K562 (cell line): ENCODE results near the gene MYL4. TPM values are rescaled to one million over a fixed set of nuclear protein-coding genes. Genes with fewer than 3 reads are reported as not detected.
A peak's percentile ranks its signal among the peaks of the same experiment; 100 is the strongest.

Experiments used
- BCOR ChIP-seq: fragments of 450-650 bp; IDR thresholded peaks from 2 replicates; pipeline ENCODE4 v1.6.1; 2016
- BRD9 ChIP-seq: fragments of 450-650 bp; IDR thresholded peaks from 2 replicates; pipeline ENCODE4 v1.6.1; 2018; ENCODE audit warnings: low read depth; ENCODE audit not compliant: partially characterized antibody
- CC2D1A ChIP-seq: fragments of 450-650 bp; IDR thresholded peaks from 2 replicates; pipeline ENCODE4 v1.6.1; 2017; ENCODE audit warnings: mild to moderate bottlenecking
- CTCF ChIP-seq, 3 experiments: IDR thresholded peaks in 2 of 3; conservative IDR thresholded peaks in 1 of 3; 2 replicates each; pipeline ENCODE4 v1.5.1; 2011 to 2012; ENCODE audit warnings: low read length in 3 of 3, mild to moderate bottlenecking in 3 of 3, control low read depth in 2 of 3, improper control_type of control experiment in 1 of 3, inconsistent platforms in 1 of 3, low read depth in 1 of 3, mixed read lengths in 1 of 3, moderate library complexity in 1 of 3; ENCODE audit not compliant: insufficient read depth in 2 of 3
- HMG20B ChIP-seq: fragments of 250-450 bp; sonication (Bioruptor Pico); IDR thresholded peaks from 2 replicates; pipeline ENCODE4 v1.5.0; 2021; ENCODE audit warnings: mild to moderate bottlenecking
- JUND ChIP-seq, 2 experiments: IDR thresholded peaks; 2 replicates in 1 of 2; 3 replicates in 1 of 2; pipeline ENCODE4 v1.6.1; 2011; ENCODE audit warnings: borderline replicate concordance in 2 of 2, low read depth in 2 of 2, low read length in 2 of 2, improper control_type of control experiment in 1 of 2, missing biosample characterization in 1 of 2, missing genetic modification characterization in 1 of 2, missing genetic modification reagents in 1 of 2
- LEF1 ChIP-seq: fragments of 450-650 bp; IDR thresholded peaks from 2 replicates; pipeline ENCODE4 v1.6.1; 2016; ENCODE audit warnings: mild to moderate bottlenecking
- NR0B1 ChIP-seq: fragments of 450-650 bp; IDR thresholded peaks from one replicate; pipeline ENCODE4 v1.6.1; 2018; ENCODE audit warnings: mild to moderate bottlenecking, moderate library complexity; ENCODE audit not compliant: partially characterized antibody
- NR1H2 ChIP-seq: sonication (generic); formaldehyde crosslinking; IDR thresholded peaks from 2 replicates; pipeline ENCODE4 v1.4.0; 2020; ENCODE audit warnings: mild to moderate bottlenecking, missing genetic modification reagents
- POLR2AphosphoS5 ChIP-seq: IDR thresholded peaks from 2 replicates; pipeline ENCODE4 v1.6.1; 2011; ENCODE audit warnings: mild to moderate bottlenecking, low read depth, low read length, moderate library complexity; ENCODE audit not compliant: control insufficient read depth, insufficient read depth
- PURB ChIP-seq: sonication (generic); formaldehyde crosslinking; IDR thresholded peaks from 2 replicates; pipeline ENCODE4 v1.9.0; 2021; ENCODE audit warnings: low read depth, mild to moderate bottlenecking, missing genetic modification reagents
- RFX5 ChIP-seq: IDR thresholded peaks from 2 replicates; pipeline ENCODE4 v1.6.1; 2011; ENCODE audit warnings: low read depth, mild to moderate bottlenecking, improper control_type of control experiment, low read length
- SIN3B ChIP-seq: fragments of 450-650 bp; IDR thresholded peaks from 2 replicates; pipeline ENCODE4 v1.6.1; 2017; ENCODE audit warnings: low read depth, mild to moderate bottlenecking, moderate library complexity
- STAT5A ChIP-seq: IDR thresholded peaks from 2 replicates; pipeline ENCODE4 v1.6.1; 2012; ENCODE audit warnings: low read length, inconsistent platforms, borderline replicate concordance
- TRIM25 ChIP-seq: fragments of 450-650 bp; IDR thresholded peaks from 2 replicates; pipeline ENCODE4 v1.7.0; 2016; ENCODE audit warnings: borderline replicate concordance
- ZNF134 ChIP-seq: fragments of 250-450 bp; sonication (Bioruptor Pico); conservative IDR thresholded peaks from 2 replicates; pipeline ENCODE4 v1.4.0; 2020
- ZNF274 ChIP-seq: IDR thresholded peaks from 2 replicates; pipeline ENCODE4 v1.6.1; 2011; ENCODE audit warnings: low read depth, mild to moderate bottlenecking, low read length, moderate library complexity, borderline replicate concordance
- ZNF444 ChIP-seq: fragments of 250-450 bp; sonication (Bioruptor Pico); IDR thresholded peaks from 2 replicates; pipeline ENCODE4 v1.4.0; 2020; ENCODE audit warnings: mild to moderate bottlenecking, moderate library complexity
- polyA plus RNA-seq, 8 experiments: library from polyadenylated mRNA; depleted of rRNA in 4 of 8; stranded (reverse) in 5 of 8; unstranded in 3 of 8; fragments of >200 nt; fragmentation: Nextera tagmentation in 2 of 8; fragmentation: Illumina TruSeq in 1 of 8; extraction: Ambion mirVana in 2 of 8; extraction: Trizol in 1 of 8; gene quantifications; 2 replicates each; pipeline versions ENCODE4 v1.2.1 to v1.2.3, GENCODE V29; 2011 to 2014; ENCODE audit warnings: inconsistent platforms in 1 of 8, missing spikeins in 1 of 8
- total RNA-seq, 7 experiments: library from RNA; depleted of rRNA in 6 of 7; stranded (reverse); fragments of >200 nt in 6 of 7; fragmentation: Illumina TruSeq in 2 of 7; extraction: Trizol in 2 of 7; gene quantifications; 2 replicates each; pipeline versions ENCODE4 v1.2.1 to v1.2.3, GENCODE V29; 2011 to 2021; ENCODE audit warnings: low replicate concordance in 1 of 7
- TF ChIP-seq, protein P1 (sequence below): fragments of 250-450 bp; sonication (Bioruptor Pico); IDR thresholded peaks from 2 replicates; pipeline ENCODE4 v1.8.0; 2022; ENCODE audit warnings: moderate library complexity, mild to moderate bottlenecking, inconsistent platforms
- TF ChIP-seq, protein P2 (sequence below): fragments of 150-350 bp; IDR thresholded peaks from 2 replicates; pipeline ENCODE4 v1.6.1; 2014; ENCODE audit warnings: low read depth, mild to moderate bottlenecking, low read length, borderline replicate concordance

The MYL4 gene
- total and polyA plus RNA-seq, 9 of the 15 experiments (the other 6 are each of a cell fraction or from before 2014, with no cell fraction given) = 117 to 423 (median 221) TPM

DNA sequence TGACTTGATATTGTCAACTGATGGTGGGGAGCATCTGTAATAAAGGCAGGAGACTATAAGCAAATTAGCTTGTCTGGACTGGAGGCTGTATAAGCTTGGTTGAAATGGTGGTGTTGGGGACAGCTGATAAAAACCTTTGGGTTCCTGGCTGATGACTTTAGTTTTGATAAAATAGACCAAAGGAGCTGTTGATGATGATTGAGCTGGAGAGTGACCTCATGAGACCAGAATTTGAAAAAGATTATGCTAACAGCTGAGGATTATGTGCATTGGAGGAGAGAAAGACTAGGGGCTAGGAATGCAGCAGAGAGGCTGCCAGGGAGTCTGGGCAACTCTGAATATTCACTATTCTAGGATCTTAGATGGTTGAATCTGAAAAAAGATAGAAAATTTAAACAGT is 11.3 kb upstream of the MYL4 start (continued):
- TF ChIP-seq, protein P1, sequence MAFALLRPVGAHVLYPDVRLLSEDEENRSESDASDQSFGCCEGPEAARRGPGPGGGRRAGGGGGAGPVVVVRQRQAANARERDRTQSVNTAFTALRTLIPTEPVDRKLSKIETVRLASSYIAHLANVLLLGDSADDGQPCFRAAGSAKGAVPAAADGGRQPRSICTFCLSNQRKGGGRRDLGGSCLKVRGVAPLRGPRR (CRISPR knock-in tag) = no peak
- TF ChIP-seq JUND (IDR thresholded peaks at IDR 0.05; ENCODE audit: borderline replicate concordance, low read depth, low read length) = peak; percentile 86
- peak; percentile 86; the same call in 2 of the 3 replicates for TF ChIP-seq JUND (tag; IDR thresholded peaks at IDR 0.05; ENCODE audit: borderline replicate concordance, low read depth, low read length)
- 0 out of 2 replicates have a peak, but pooled peaks have one; percentile 17 for TF ChIP-seq BCOR
- TF ChIP-seq CC2D1A = peak; percentile 82; the same call in 1 of the 2 replicates
- no peak for TF ChIP-seq CTCF (IDR thresholded peaks at IDR 0.05 in 2 of 3, conservative IDR thresholded peaks at IDR 0.05 in 1 of 3; ENCODE audit: insufficient read depth in 2 of 3, low read depth in 1 of 3, low read length in 3 of 3)
- no peak for TF ChIP-seq LEF1
- TF ChIP-seq ZNF444 (CRISPR knock-in tag) = no peak
- no peak for TF ChIP-seq ZNF134 (CRISPR knock-in tag)
- TF ChIP-seq TRIM25 = no peak
- TF ChIP-seq, protein P2, sequence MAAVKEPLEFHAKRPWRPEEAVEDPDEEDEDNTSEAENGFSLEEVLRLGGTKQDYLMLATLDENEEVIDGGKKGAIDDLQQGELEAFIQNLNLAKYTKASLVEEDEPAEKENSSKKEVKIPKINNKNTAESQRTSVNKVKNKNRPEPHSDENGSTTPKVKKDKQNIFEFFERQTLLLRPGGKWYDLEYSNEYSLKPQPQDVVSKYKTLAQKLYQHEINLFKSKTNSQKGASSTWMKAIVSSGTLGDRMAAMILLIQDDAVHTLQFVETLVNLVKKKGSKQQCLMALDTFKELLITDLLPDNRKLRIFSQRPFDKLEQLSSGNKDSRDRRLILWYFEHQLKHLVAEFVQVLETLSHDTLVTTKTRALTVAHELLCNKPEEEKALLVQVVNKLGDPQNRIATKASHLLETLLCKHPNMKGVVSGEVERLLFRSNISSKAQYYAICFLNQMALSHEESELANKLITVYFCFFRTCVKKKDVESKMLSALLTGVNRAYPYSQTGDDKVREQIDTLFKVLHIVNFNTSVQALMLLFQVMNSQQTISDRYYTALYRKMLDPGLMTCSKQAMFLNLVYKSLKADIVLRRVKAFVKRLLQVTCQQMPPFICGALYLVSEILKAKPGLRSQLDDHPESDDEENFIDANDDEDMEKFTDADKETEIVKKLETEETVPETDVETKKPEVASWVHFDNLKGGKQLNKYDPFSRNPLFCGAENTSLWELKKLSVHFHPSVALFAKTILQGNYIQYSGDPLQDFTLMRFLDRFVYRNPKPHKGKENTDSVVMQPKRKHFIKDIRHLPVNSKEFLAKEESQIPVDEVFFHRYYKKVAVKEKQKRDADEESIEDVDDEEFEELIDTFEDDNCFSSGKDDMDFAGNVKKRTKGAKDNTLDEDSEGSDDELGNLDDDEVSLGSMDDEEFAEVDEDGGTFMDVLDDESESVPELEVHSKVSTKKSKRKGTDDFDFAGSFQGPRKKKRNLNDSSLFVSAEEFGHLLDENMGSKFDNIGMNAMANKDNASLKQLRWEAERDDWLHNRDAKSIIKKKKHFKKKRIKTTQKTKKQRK = no peak
- TF ChIP-seq ZNF274 = no peak
- TF ChIP-seq PURB = no peak
- no peak for TF ChIP-seq NR0B1
- TF ChIP-seq POLR2AphosphoS5 = peak; percentile 91
- TF ChIP-seq HMG20B = no peak
- peak; percentile 38 for TF ChIP-seq BRD9
- no peak for TF ChIP-seq NR1H2 (CRISPR knock-in tag)
- TF ChIP-seq SIN3B = no peak
- no peak for TF ChIP-seq RFX5
- TF ChIP-seq STAT5A = peak; percentile 69; the same call in 1 of the 2 replicates
